ENCODE results near the gene DSCAM. TPM values are rescaled to one million over a fixed set of nuclear protein-coding genes. Genes with fewer than 3 reads are reported as not detected.
"Not testable (repeated sequence)": the region's sequence is repeated elsewhere in the genome, so short reads cannot be mapped to it uniquely, and the experiment has no call there.

Gene DSCAM
- total RNA-seq, 2 experiments from 2014 or later, result not detected

- Mint-ChIP-seq H3K36me3 (ENCODE audit: low read depth) (no peaks in the 10 kb centered on the region), H3K27me3 (no peaks in the 10 kb centered on the region), H3K4me3 (no peak overlapping the region), H3K4me1 (ENCODE audit: low read depth) (no peaks in the 10 kb centered on the region), H3K27ac (no peak overlapping the region), H3K9me3 (peaks cover 1% of the 10 kb centered on the region)
- DNase-seq (no peak), ATAC-seq (no peak)
- ChIA-PET CTCF (no interaction called here), POLR2A (no interaction called here)
- TF ChIP-seq, protein P1, sequence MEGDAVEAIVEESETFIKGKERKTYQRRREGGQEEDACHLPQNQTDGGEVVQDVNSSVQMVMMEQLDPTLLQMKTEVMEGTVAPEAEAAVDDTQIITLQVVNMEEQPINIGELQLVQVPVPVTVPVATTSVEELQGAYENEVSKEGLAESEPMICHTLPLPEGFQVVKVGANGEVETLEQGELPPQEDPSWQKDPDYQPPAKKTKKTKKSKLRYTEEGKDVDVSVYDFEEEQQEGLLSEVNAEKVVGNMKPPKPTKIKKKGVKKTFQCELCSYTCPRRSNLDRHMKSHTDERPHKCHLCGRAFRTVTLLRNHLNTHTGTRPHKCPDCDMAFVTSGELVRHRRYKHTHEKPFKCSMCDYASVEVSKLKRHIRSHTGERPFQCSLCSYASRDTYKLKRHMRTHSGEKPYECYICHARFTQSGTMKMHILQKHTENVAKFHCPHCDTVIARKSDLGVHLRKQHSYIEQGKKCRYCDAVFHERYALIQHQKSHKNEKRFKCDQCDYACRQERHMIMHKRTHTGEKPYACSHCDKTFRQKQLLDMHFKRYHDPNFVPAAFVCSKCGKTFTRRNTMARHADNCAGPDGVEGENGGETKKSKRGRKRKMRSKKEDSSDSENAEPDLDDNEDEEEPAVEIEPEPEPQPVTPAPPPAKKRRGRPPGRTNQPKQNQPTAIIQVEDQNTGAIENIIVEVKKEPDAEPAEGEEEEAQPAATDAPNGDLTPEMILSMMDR (IDR thresholded peaks at IDR 0.05), result no peak
- intact Hi-C loops (cut with micrococcal nuclease), result no loop called here
These were observed 817.1 kb downstream of the DSCAM start for GRCh38 chr21:40029888-40030287.

DNA sequence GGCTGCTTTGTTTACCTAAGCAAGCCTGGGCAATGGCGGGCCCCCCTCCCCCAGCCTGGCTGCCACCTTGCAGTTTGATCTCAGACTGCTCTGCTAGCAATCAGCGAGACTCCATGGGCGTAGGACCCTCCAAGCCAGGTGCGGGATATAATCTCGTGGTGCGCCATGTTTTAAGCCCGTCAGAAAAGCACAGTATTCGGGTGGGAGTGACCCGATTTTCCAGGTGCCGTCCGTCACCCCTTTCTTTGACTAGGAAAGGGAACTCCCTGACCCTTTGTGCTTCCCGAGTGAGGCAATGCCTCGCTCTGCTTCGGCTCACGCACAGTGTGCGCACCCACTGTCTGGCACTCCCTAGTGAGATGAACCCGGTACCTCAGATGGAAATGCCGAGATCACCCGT is 818.6 kb downstream of the DSCAM start:
- CTCF ChIA-PET; H3K36me3 Mint-ChIP-seq (ENCODE audit: low read depth); H3K27me3 Mint-ChIP-seq; H3K4me1 Mint-ChIP-seq (ENCODE audit: low read depth); intact Hi-C loops (cut with micrococcal nuclease); ATAC-seq; H3K27ac Mint-ChIP-seq; H3K4me3 Mint-ChIP-seq; POLR2A ChIA-PET; H3K9me3 Mint-ChIP-seq; DNase-seq: not testable (repeated sequence)

- CTCF ChIA-PET, result no interaction called here
- no peak for ATAC-seq
- H3K4me1 Mint-ChIP-seq (ENCODE audit: low read depth), result no peaks in the 10 kb centered on the region
These were observed 825.2 kb downstream of the DSCAM start for GRCh38 chr21:40021558-40022351.

DNA sequence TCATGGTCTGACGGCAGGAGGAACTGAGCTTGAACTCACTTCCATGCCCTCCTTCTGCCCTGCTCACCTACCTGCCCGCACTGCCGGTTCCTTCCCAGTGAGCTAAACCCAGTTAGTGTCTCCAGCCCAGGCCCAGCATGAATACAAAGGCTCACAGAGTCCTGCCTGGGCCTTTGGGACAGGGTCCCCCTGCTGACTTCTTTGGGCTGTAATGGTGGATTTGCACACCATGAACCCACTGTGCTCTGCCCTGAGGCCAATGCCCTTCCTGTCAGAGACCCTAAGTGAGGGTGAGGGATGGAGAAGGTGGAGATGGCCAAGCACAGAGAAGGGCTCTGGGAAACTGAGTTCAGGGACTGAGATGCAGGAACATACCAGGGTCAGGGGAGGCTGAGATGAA is 826.3 kb downstream of the DSCAM start:
- Mint-ChIP-seq H3K36me3 (ENCODE audit: low read depth) (no peaks in the 10 kb centered on the region), H3K27ac (no peak overlapping the region), H3K27me3 (no peaks in the 10 kb centered on the region), H3K9me3 (peaks cover 7% of the 10 kb centered on the region), H3K4me3 (no peak overlapping the region), H3K4me1 (ENCODE audit: low read depth) (no peaks in the 10 kb centered on the region)
- TF ChIP-seq, protein P1 (IDR thresholded peaks at IDR 0.05), result no peak
- ChIA-PET POLR2A (no interaction called here), CTCF (no interaction called here)
- intact Hi-C loops (cut with micrococcal nuclease), result no loop called here
- ATAC-seq, result no peak
- no peak for DNase-seq

More at GRCh38 chr21:40021558-40022351, 825.2 kb downstream of the DSCAM start:
- TF ChIP-seq, protein P1 (IDR thresholded peaks at IDR 0.05), result no peak
- POLR2A ChIA-PET, result no interaction called here
- DNase-seq, result no peak
- Mint-ChIP-seq H3K4me3 (no peak overlapping the region), H3K36me3 (ENCODE audit: low read depth) (no peaks in the 10 kb centered on the region), H3K27me3 (no peaks in the 10 kb centered on the region), H3K27ac (no peak overlapping the region), H3K9me3 (peaks cover 3% of the 10 kb centered on the region)
- intact Hi-C loops (cut with micrococcal nuclease), result no loop called here

DNA sequence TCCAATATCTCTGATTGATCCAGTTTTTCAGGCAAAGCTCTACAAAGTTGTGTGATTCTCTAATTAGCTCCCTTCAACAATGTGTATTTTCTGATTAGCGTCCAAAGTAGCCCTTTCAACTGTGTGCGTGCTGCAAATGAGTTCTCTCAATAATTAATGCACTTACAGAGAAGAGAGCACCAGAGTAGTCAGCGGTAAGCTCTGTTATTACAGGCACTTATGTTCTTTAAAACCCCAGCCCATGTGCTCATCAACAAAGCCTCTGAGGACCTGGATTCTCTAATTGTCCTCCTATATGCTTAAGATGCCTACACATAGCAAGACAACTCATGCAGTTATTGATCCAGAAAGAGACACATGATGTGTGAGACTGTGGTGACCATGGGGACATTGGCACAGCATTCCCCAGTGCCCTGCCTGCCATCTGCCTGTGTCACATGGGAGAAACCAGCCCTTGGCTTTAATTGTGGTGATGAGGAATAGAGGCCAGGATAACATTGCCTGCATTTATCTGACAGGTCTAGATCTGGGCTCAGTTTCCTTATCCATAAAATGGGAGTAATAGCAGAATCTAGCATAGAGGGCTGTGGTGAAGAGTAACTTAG is 828.0 kb downstream of the DSCAM start:
- DNase-seq, result no peak
- no peaks in the 10 kb centered on the region for H3K27me3 Mint-ChIP-seq
- TF ChIP-seq, protein P1 (IDR thresholded peaks at IDR 0.05), result no peak
- peaks cover 11% of the 10 kb centered on the region for H3K9me3 Mint-ChIP-seq
- no peak for ATAC-seq
- intact Hi-C loops (cut with micrococcal nuclease), result no loop called here
- H3K36me3 Mint-ChIP-seq (ENCODE audit: low read depth), result no peaks in the 10 kb centered on the region
- ChIA-PET CTCF (no interaction called here), POLR2A (interaction anchor here (1.4 kb wide), 1 partner anchor 86 kb away, joined by 3 read pairs; no protein-coding TSS in a partner anchor)
- H3K4me1 Mint-ChIP-seq (ENCODE audit: low read depth), result no peaks in the 10 kb centered on the region
- no peak overlapping the region for H3K27ac Mint-ChIP-seq
- H3K4me3 Mint-ChIP-seq, result no peak overlapping the region

All from activated CD8-positive, alpha-beta T cell treated with anti-CD3 and anti-CD28 coated beads for 36 hours (primary cell).